Peyer's patch (tissue), 4 donors: ENCODE measurements around the gene STPG1. TPM values are rescaled to one million over a fixed set of nuclear protein-coding genes. Genes with fewer than 3 reads are reported as not detected.

Source experiments
- DNase-seq, 3 donors: peaks; one replicate each; pipeline ENCODE4 v3.0.0-alpha.2; 2017 to 2019
- H3K27ac ChIP-seq, 4 donors: fragments of 200-600 bp; sonication (generic); one replicate each; pipeline ENCODE4 v1.5.1; 2016 to 2019
- H3K27me3 ChIP-seq, 2 donors: fragments of 200-600 bp; sonication (generic); one replicate each; pipeline ENCODE4 v1.5.1; 2019
- H3K36me3 ChIP-seq, 3 donors: fragments of 200-600 bp; sonication (generic); one replicate each; pipeline ENCODE4 v1.5.1; 2016 to 2019
- H3K4me1 ChIP-seq, 4 donors: fragments of 200-600 bp; sonication (generic); one replicate each; pipeline ENCODE4 v1.5.1; 2016 to 2019
- H3K4me3 ChIP-seq, 4 donors: fragments of 200-600 bp; sonication (generic); 1 replicate in 3 of 4; 2 replicates in 1 of 4; pipeline ENCODE4 v1.5.1; 2016 to 2019; ENCODE audit warnings: mild to moderate bottlenecking in 1 of 4
- H3K9me3 ChIP-seq, 4 donors: fragments of 200-600 bp; sonication (generic); one replicate each; pipeline ENCODE4 v1.5.1; 2016 to 2019; ENCODE audit warnings: mild to moderate bottlenecking in 1 of 4
- POLR2A ChIP-seq, 2 donors: fragments of 450-650 bp; IDR thresholded peaks; one replicate each; pipeline ENCODE4 v1.5.1; 2017; ENCODE audit warnings: antibody characterized with exemption in 2 of 2, mild to moderate bottlenecking in 2 of 2, moderate library complexity in 2 of 2
- total RNA-seq, 4 donors: library from RNA; depleted of rRNA; stranded (reverse); fragments of >200 nt; gene quantifications; one replicate each; pipeline ENCODE4 v1.1.0, GENCODE V29; 2016
- TF ChIP-seq, protein P1 (sequence below), 6 experiments: fragments of 450-650 bp in 4 of 6; fragments of 200-600 bp in 2 of 6; sonication (generic) in 1 of 6; IDR thresholded peaks; one replicate each; pipeline ENCODE4 v1.5.1; 2017 to 2019; ENCODE audit warnings: antibody characterized with exemption in 6 of 6, mild to moderate bottlenecking in 3 of 6, moderate library complexity in 1 of 6

The STPG1 gene
- total RNA-seq, 4 donors from 2014 or later = 3.3 to 16.5 (median 15.1) TPM

GRCh38 chr1:24353292-24353891, 60.2 kb downstream of the STPG1 start:
- no peaks in the 10 kb centered on the region for H3K27me3 ChIP-seq
- TF ChIP-seq, protein P1, sequence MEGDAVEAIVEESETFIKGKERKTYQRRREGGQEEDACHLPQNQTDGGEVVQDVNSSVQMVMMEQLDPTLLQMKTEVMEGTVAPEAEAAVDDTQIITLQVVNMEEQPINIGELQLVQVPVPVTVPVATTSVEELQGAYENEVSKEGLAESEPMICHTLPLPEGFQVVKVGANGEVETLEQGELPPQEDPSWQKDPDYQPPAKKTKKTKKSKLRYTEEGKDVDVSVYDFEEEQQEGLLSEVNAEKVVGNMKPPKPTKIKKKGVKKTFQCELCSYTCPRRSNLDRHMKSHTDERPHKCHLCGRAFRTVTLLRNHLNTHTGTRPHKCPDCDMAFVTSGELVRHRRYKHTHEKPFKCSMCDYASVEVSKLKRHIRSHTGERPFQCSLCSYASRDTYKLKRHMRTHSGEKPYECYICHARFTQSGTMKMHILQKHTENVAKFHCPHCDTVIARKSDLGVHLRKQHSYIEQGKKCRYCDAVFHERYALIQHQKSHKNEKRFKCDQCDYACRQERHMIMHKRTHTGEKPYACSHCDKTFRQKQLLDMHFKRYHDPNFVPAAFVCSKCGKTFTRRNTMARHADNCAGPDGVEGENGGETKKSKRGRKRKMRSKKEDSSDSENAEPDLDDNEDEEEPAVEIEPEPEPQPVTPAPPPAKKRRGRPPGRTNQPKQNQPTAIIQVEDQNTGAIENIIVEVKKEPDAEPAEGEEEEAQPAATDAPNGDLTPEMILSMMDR (IDR thresholded peaks at IDR 0.05) = no peak
- no peak for TF ChIP-seq POLR2A (IDR thresholded peaks at IDR 0.05)
- no peak for DNase-seq
- no peaks in the 10 kb centered on the region for H3K9me3 ChIP-seq
- no peaks in the 10 kb centered on the region for H3K4me1 ChIP-seq
- H3K36me3 ChIP-seq = peaks cover 0 to 10% (median 0%) of the 10 kb centered on the region in 3 donors
- no peak overlapping the region for H3K27ac ChIP-seq
- H3K4me3 ChIP-seq = no peak overlapping the region

- H3K27ac ChIP-seq = no peak overlapping the region
- no peaks in the 10 kb centered on the region for H3K27me3 ChIP-seq
- TF ChIP-seq, protein P1 (IDR thresholded peaks at IDR 0.05) = no peak
- TF ChIP-seq POLR2A (IDR thresholded peaks at IDR 0.05) = no peak
- H3K36me3 ChIP-seq = no peaks in the 10 kb centered on the region
- DNase-seq = no peak
- H3K4me1 ChIP-seq = no peaks in the 10 kb centered on the region
- H3K4me3 ChIP-seq = no peak overlapping the region
- H3K9me3 ChIP-seq = no peaks in the 10 kb centered on the region
Observed at GRCh38 chr1:24351918-24352627, 61.5 kb downstream of the STPG1 start.

DNA sequence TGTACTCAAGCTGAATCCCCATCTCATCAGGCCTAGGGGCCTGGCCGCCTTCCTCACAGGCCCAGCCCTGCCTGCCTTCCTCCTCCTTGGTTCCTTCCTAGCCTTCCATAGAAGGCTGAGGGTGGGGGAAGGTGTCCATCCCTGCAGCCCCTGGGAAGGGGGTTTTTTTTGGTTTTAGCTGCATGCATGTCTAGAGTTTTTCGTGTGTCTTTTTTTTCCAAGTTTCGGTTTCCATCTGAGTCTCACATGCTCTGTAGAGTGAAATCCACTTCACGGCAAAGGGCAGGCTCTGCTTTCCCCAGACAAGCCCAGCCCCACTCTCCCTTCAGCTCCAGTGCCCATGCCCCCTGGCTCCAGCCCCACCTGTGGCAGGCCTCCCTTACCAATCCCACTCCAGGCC, 62.3 kb downstream of the STPG1 start:
- Histone ChIP-seq H3K4me1 (no peaks in the 10 kb centered on the region), H3K9me3 (no peaks in the 10 kb centered on the region), H3K27ac (no peak overlapping the region), H3K27me3 (no peaks in the 10 kb centered on the region), H3K36me3 (no peaks in the 10 kb centered on the region), H3K4me3 (no peak overlapping the region)
- TF ChIP-seq POLR2A (IDR thresholded peaks at IDR 0.05) = no peak
- TF ChIP-seq, protein P1 (IDR thresholded peaks at IDR 0.05) = no peak
- DNase-seq = no peak

- no peaks in the 10 kb centered on the region for H3K27me3 ChIP-seq
- no peak for DNase-seq
- TF ChIP-seq POLR2A (IDR thresholded peaks at IDR 0.05) = no peak
- TF ChIP-seq, protein P1 (IDR thresholded peaks at IDR 0.05) = no peak
- H3K4me3 ChIP-seq = no peak overlapping the region
- no peak overlapping the region for H3K27ac ChIP-seq
- no peaks in the 10 kb centered on the region for H3K4me1 ChIP-seq
- no peaks in the 10 kb centered on the region for H3K36me3 ChIP-seq
- H3K9me3 ChIP-seq = no peaks in the 10 kb centered on the region
Observed at GRCh38 chr1:24349891-24350290, 63.7 kb downstream of the STPG1 start.

DNA sequence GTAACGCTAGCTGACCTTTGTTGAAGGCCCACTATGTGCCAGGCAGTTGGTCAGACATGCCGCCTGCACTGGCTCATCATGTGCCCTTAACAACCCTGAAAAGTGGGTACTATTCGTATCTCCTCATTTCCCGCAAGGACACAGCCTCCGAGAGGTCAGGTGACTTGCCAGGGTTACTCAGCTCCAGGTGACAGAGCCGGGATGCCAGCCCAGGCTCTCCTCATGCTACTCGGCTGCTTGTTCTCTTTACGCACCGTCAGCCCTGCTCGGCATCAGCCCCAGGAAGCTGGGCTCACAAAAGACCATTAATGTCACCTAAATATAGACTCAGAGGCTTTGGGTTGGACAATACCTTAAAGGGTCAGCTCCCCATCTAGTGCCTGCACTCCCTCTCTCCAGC, 65.4 kb downstream of the STPG1 start:
- no peak for DNase-seq
- H3K27me3 ChIP-seq = no peaks in the 10 kb centered on the region
- H3K4me1 ChIP-seq = no peaks in the 10 kb centered on the region
- H3K9me3 ChIP-seq = no peaks in the 10 kb centered on the region
- H3K27ac ChIP-seq = no peak overlapping the region
- no peaks in the 10 kb centered on the region for H3K36me3 ChIP-seq
- no peak overlapping the region for H3K4me3 ChIP-seq
- TF ChIP-seq POLR2A (IDR thresholded peaks at IDR 0.05) = no peak
- TF ChIP-seq, protein P1 (IDR thresholded peaks at IDR 0.05) = no peak
